DMS53 treated with DMSO at 0.1 percent for 48 hours (cell line): ENCODE measurements around the gene EDARADD.
A peak's percentile ranks its signal among the peaks of the same experiment; 100 is the strongest.

Experiments used
- DNase-seq: peaks from one replicate; lab custom pipeline; 2025; ENCODE audit not compliant: unreplicated experiment; lab: John Stamatoyannopoulos, UW

The EDARADD gene

GRCh38 chr1:236511735-236512418, 117.8 kb downstream of the EDARADD start:
- no peak for DNase-seq

GRCh38 chr1:236514703-236515442, 120.8 kb downstream of the EDARADD start:
- peak; percentile 98 for DNase-seq

GRCh38 chr1:236515443-236515958, 121.4 kb downstream of the EDARADD start:
- DNase-seq: peak; percentile 95

GRCh38 chr1:236516929-236517704, 123.0 kb downstream of the EDARADD start:
- DNase-seq: peak; percentile 68

- DNase-seq: no peak
Observed at GRCh38 chr1:236518322-236518721, 124.2 kb downstream of the EDARADD start.

- DNase-seq: no peak
Observed at GRCh38 chr1:236520445-236521005, 126.4 kb downstream of the EDARADD start.

DNA sequence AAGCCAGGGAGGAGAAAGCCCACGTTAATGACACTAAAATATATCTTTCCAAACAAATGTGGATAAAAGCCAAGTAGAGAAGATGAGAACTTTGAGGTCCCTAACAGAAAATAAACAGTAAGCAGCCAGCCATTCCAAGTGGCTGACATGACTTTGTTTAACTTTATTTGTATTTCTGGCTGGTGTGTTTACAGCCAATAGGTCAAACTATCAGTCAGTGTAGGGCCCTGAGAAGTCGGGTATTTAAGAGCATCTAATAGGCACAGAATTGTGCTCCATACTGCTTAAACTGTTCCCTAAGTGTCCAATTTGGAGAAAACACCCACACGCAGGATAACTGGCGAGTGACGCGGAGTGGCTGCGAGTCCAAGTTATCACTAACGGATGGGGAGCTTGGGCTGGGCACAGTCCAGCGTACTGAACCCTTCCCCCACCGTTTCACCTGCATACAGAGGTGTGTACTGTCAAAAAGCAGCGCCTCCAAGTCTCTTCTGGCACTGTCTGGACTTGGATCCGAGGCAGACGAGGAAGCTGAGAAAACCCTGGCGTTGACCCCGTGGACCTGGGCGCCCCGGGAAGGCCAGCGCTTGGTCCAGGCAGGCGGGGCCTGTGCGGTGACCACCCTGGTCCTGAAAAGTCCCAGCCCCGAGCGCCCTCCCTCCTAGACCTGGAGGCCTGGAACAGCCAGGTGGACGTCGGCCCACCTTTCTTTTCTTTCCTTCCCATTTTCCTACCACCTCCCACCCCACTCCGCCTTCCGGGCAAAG, 129.0 kb downstream of the EDARADD start:
- DNase-seq: peak; percentile 41

GRCh38 chr1:236523704-236524141, 129.6 kb downstream of the EDARADD start, which contains the start of gene LGALS8:
Gene LGALS8 (plus strand): TSS chr1:236523982. CDS start chr1:236526071, 2,089 bp downstream.
- DNase-seq: peak; percentile 56

- DNase-seq: peak; percentile 48
Observed at GRCh38 chr1:236524142-236524894, 130.2 kb downstream of the EDARADD start.

DNA sequence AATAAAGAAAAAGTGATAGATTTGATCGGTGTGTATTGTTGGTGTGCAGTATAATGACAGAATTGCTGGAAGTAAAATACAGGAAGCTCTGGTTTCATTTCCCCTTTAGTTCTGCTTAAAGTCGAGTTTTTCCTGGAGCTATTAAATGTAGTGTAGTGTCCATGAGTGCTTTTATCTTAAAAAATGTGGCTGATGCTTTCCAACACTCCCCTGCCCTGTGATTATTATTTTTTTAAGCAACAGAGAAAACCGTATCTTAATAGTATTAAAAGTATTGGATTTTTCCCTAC, 130.8 kb downstream of the EDARADD start:
- no peak for DNase-seq

GRCh38 chr1:236526079-236526478, 132.0 kb downstream of the EDARADD start:
- no peak for DNase-seq

DNA sequence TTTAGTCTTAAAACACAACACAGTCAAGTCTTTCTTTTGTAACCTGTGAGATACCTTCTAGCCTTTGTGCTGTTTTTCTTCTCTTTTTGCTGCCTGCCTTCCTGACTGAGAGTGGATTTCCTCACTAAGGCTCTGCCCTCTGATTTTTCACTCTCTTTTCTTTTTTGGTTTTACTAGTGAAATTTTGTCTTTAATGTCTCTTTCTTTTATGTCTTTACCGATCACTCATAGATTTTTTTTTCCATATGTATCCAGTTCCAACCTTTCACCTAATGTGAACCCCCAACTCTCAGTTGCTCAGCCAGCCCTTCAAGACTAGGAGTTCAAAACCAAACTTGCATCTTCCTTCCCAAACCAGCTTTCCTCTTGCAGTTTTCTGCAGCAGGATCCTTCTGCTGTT, 136.2 kb downstream of the EDARADD start:
- no peak for DNase-seq

GRCh38 chr1:236530959-236531358, 136.9 kb downstream of the EDARADD start:
- no peak for DNase-seq

- no peak for DNase-seq
Observed at GRCh38 chr1:236532850-236533249, 138.8 kb downstream of the EDARADD start.

DNA sequence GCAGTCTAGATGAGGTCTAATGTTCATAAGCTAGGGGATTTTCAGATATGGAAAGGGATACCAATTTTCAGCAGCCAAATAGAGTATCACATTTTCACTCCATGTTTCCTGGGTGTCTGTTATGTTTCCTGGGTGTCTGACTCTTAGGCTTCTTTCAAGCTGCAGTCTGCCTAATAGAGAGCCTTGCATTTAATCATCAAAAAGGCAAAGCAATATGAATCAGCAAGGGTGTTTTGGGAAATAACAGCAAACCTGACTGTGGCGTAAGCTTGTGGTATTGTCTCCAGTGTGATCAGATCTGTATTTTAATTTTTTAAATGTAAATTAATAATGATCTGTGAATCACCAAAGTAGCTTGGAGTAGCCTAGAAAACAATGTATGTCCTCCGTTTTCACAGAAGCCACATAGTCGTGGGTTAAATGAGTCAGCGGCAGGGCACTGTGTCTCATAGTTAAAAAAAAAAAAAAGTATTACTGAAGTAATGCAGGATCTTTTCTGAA, 140.1 kb downstream of the EDARADD start:
- no peak for DNase-seq
